ENCODE results near the gene CD3E.

The CD3E gene

Small RNAs within 50 kb of the gene (small RNA-seq; reads per million reads assigned to genes)
- 0 reads per million in 2 experiments for gene AP001582.1

All from SK-N-DZ (cell line).